Measurements from ENCODE around the gene LAS1L.
"Not testable (repeated sequence)": the region's sequence is repeated elsewhere in the genome, so short reads cannot be mapped to it uniquely, and the experiment has no call there.

The LAS1L gene

GRCh38 chrX:65534450-65535292, at the start of gene LAS1L:
Gene LAS1L, minus strand, starts transcription at chrX:65534787. Its CDS starts 72 bp downstream, at chrX:65534715.
- peak; percentile 97 for DNase-seq

- peak; percentile 83 for DNase-seq
Observed at GRCh38 chrX:65582450-65583082, 48.0 kb upstream of the LAS1L start.

- peak; percentile 85 for DNase-seq
Observed at GRCh38 chrX:65581661-65582339, 47.2 kb upstream of the LAS1L start.

- DNase-seq = peak; percentile 89
Observed at GRCh38 chrX:65578346-65578745, 43.8 kb upstream of the LAS1L start.

GRCh38 chrX:65576160-65576559, 41.6 kb upstream of the LAS1L start:
- DNase-seq = no peak

GRCh38 chrX:65575022-65575421, 40.4 kb upstream of the LAS1L start:
- DNase-seq = no peak

- DNase-seq = no peak
Observed at GRCh38 chrX:65574356-65574755, 39.8 kb upstream of the LAS1L start.

- no peak for DNase-seq
Observed at GRCh38 chrX:65572971-65573370, 38.4 kb upstream of the LAS1L start.

- DNase-seq = not testable (repeated sequence)
Observed at GRCh38 chrX:65562850-65563249, 28.3 kb upstream of the LAS1L start.

GRCh38 chrX:65551489-65552339, 17.1 kb upstream of the LAS1L start:
- DNase-seq = no peak

- no peak for DNase-seq
Observed at GRCh38 chrX:65551086-65551485, 16.5 kb upstream of the LAS1L start.

- no peak for DNase-seq
Observed at GRCh38 chrX:65545456-65545855, 10.9 kb upstream of the LAS1L start.

- DNase-seq = no peak
Observed at GRCh38 chrX:65537229-65537628, 2.6 kb upstream of the LAS1L start.

- DNase-seq = no peak
Observed at GRCh38 chrX:65536291-65536690, 1.7 kb upstream of the LAS1L start.

GRCh38 chrX:65532016-65532415, 2.6 kb downstream of the LAS1L start:
- DNase-seq = no peak

GRCh38 chrX:65528705-65529340, 5.8 kb downstream of the LAS1L start:
- DNase-seq = peak; percentile 71

- DNase-seq = no peak
Observed at GRCh38 chrX:65528293-65528692, 6.3 kb downstream of the LAS1L start.

GRCh38 chrX:65524139-65524538, 10.4 kb downstream of the LAS1L start:
- DNase-seq = no peak

GRCh38 chrX:65522739-65523372, 11.7 kb downstream of the LAS1L start:
- DNase-seq = no peak

GRCh38 chrX:65519530-65519929, 15.1 kb downstream of the LAS1L start:
- not testable (repeated sequence) for DNase-seq

- DNase-seq = not testable (repeated sequence)
Observed at GRCh38 chrX:65518980-65519379, 15.6 kb downstream of the LAS1L start.

- no peak for DNase-seq
Observed at GRCh38 chrX:65517923-65518322, 16.7 kb downstream of the LAS1L start.
